Measurements from ENCODE around the gene LRRC38.

DNA sequence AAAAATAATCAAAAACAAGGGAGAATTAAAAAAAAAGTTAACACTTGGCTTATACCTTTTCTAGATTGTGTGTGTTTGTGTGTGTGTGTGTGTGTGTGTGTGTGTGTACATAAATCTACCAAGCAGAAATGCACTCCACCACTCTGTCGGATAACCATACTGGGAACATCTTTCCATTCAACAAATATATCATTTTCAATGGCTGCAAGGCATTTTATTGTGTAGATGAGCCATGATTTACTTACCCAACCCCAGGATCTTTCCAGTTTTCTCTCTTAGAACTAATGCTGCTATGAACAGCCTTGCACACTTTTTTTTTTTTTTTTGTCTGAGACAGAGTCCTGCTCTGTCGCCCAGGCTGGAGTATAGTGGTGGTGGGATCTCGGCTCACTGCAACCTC lies 25.8 kb downstream of the LRRC38 start:
- TF ChIP-seq, protein P1, sequence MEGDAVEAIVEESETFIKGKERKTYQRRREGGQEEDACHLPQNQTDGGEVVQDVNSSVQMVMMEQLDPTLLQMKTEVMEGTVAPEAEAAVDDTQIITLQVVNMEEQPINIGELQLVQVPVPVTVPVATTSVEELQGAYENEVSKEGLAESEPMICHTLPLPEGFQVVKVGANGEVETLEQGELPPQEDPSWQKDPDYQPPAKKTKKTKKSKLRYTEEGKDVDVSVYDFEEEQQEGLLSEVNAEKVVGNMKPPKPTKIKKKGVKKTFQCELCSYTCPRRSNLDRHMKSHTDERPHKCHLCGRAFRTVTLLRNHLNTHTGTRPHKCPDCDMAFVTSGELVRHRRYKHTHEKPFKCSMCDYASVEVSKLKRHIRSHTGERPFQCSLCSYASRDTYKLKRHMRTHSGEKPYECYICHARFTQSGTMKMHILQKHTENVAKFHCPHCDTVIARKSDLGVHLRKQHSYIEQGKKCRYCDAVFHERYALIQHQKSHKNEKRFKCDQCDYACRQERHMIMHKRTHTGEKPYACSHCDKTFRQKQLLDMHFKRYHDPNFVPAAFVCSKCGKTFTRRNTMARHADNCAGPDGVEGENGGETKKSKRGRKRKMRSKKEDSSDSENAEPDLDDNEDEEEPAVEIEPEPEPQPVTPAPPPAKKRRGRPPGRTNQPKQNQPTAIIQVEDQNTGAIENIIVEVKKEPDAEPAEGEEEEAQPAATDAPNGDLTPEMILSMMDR (IDR thresholded peaks at IDR 0.05) = no peak
- TF ChIP-seq POLR2AphosphoS5 (IDR thresholded peaks at IDR 0.05) = no peak
